Measurements from ENCODE around the gene KLHL29. TPM values are rescaled to one million over a fixed set of nuclear protein-coding genes. Genes with fewer than 3 reads are reported as not detected.

Gene KLHL29
- total and polyA plus RNA-seq, 8 donors, result 0.91 to 6.6 (median 2.6) TPM

DNA sequence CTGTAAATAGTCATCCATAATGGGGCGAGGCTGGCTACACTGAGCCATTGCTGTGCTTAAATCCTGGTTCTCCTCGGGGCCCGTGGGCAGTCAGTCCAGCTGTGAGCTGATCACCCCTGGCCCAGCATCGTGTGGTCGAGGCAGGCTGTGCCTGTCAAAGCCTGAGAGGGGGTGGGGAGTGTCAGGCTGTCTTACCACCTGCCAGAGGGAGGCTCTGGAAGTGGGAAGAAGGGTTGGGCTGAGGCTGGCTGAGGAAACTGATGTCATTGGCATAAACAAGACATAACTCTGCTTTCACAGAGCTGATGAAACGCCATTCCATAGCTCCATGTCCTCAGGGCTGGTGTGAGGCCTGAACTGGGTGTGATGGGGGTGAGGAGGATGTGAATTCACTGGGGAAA is 49.7 kb downstream of the KLHL29 start:
- Histone ChIP-seq H3K36me3 (no peaks in the 10 kb centered on the region), H3K27ac (no peak overlapping the region), H3K9me3 (no peaks in the 10 kb centered on the region), H3K27me3 (no peaks in the 10 kb centered on the region), H3K4me3 (no peak overlapping the region), H3K4me1 (no peaks in the 10 kb centered on the region)
- intact Hi-C loops (cut with DNase I), result no loop called here
- WGBS, 2 donors, result 56 to 59% methylated on average over 6 of the region's 6 CpGs
- FAIRE-seq, result no peak
- ATAC-seq, result no peak
- TF ChIP-seq, protein P1, sequence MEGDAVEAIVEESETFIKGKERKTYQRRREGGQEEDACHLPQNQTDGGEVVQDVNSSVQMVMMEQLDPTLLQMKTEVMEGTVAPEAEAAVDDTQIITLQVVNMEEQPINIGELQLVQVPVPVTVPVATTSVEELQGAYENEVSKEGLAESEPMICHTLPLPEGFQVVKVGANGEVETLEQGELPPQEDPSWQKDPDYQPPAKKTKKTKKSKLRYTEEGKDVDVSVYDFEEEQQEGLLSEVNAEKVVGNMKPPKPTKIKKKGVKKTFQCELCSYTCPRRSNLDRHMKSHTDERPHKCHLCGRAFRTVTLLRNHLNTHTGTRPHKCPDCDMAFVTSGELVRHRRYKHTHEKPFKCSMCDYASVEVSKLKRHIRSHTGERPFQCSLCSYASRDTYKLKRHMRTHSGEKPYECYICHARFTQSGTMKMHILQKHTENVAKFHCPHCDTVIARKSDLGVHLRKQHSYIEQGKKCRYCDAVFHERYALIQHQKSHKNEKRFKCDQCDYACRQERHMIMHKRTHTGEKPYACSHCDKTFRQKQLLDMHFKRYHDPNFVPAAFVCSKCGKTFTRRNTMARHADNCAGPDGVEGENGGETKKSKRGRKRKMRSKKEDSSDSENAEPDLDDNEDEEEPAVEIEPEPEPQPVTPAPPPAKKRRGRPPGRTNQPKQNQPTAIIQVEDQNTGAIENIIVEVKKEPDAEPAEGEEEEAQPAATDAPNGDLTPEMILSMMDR (IDR thresholded peaks at IDR 0.05), result no peak
- no peak for DNase-seq

DNA sequence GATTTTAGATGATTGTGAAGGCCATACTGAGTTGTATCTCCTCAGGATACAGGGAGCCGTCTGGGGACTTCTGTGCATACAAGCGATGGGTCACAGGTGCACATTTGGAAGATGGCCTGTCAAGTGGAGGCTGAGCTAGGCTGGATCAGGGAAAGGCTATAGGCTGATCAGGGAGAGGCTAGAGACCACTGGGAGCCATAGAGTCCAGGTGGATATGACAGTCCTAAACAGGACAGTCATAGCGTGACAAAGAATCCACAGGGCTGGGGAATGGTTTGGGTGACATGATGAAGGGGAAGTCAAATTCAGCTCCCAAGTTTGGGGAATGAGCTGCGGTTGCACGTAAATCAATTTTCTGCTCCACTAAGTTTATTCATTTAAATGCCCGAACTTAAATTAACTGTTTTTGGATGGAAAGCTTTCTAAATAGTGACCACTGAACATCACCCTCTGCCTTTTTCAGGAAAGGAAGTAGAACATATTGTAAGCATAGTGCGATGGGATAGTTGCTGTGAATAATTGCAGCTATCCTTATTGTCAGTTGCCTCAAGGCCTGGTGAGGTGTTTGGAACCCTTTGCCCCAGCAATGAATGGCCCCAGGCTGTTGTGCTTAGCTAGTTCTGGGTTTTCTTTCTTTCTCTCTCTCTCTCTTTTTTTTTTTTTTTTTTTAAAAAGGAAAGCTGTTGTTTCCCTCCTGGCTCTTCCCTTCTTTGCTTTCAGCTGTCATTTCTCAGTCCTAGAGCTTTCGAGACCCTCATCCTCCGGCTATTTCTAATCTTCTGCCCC is 50.5 kb downstream of the KLHL29 start:
- FAIRE-seq, result no peak

DNA sequence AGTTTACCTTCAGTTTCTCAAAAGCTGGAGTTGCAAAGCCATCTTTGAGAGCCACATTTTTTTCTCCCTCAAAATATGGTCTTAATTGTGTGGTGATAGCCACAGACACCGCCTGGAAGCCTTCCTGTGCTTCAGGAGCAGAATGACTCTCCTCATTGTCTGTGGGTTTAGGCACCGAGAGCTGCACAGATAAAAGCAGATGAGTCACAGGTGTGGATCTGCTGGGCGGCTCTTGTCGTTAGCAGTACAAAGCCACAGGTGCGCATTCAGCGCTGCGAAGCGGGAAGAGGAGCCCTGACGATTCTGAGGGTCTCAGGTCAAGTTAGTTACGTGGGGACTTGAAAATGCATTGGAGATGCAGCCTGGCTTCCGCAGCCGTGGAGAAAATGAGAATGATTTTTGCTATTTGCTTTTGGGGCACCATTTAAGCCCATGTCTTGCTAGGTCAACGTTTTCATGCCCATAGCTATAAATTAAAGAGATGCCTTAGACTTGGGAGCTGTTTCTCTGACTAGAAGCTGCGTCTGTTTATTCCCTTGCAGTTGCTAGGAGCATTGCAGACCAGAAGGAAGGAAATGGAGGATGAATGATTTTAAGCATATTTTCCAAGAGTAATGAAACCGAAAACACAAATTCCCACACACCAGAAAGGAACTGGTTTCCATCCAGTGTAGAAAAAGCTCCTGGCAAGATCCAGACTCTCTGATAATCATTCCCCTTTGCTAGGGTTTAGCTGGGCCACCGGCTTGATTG is 51.5 kb downstream of the KLHL29 start:
- H3K36me3 ChIP-seq, result no peaks in the 10 kb centered on the region
- FAIRE-seq, result no peak
- ATAC-seq, result peak in 1 of 4 donors; percentile 28
- H3K9me3 ChIP-seq, result no peaks in the 10 kb centered on the region
- no peaks in the 10 kb centered on the region for H3K27me3 ChIP-seq
- H3K4me3 ChIP-seq, result no peak overlapping the region
- intact Hi-C loops (cut with DNase I), result no loop called here
- no peaks in the 10 kb centered on the region for H3K4me1 ChIP-seq
- H3K27ac ChIP-seq, result no peak overlapping the region
- TF ChIP-seq, protein P1 (IDR thresholded peaks at IDR 0.05), result no peak
- WGBS, 2 donors, result 42 to 54% methylated on average over 16 of the region's 16 CpGs
- DNase-seq, result no peak

More for the DNA sequence above, 50.5 kb downstream of the KLHL29 start:
- 74 to 80% methylated on average over 9 of the region's 9 CpGs for WGBS, 2 donors
- Histone ChIP-seq H3K9me3 (no peaks in the 10 kb centered on the region), H3K27me3 (no peaks in the 10 kb centered on the region), H3K27ac (no peak overlapping the region), H3K4me1 (no peaks in the 10 kb centered on the region), H3K36me3 (no peaks in the 10 kb centered on the region), H3K4me3 (no peak overlapping the region)
- ATAC-seq (no peak), DNase-seq (no peak)
- TF ChIP-seq, protein P1 (IDR thresholded peaks at IDR 0.05), result no peak
- intact Hi-C loops (cut with DNase I), result no loop called here

DNA sequence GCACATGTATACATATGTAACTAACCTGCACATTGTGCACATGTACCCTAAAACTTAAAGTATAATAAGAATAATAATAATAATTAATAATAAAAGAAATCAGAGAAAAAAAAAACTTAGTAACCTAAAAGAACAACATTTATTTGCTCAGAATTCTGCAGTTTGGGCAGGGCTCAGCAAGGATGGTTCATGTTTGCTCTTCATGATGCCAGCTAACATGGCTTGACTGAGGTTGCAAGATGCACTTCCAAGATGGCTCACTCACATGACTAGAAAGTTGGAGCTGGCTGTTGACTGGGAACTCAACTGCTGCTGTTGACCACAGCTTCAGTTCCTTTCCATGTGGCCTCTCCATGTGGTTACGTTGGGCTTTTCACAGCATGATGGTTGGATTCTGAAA is 56.4 kb downstream of the KLHL29 start:
- DNase-seq (no peak), FAIRE-seq (no peak), ATAC-seq (no peak)
- Histone ChIP-seq H3K27me3 (no peaks in the 10 kb centered on the region), H3K27ac (no peak overlapping the region), H3K4me1 (no peaks in the 10 kb centered on the region), H3K4me3 (no peak overlapping the region), H3K9me3 (no peaks in the 10 kb centered on the region), H3K36me3 (no peaks in the 10 kb centered on the region)
- intact Hi-C loops (cut with DNase I), result no loop called here
- TF ChIP-seq, protein P1 (IDR thresholded peaks at IDR 0.05), result no peak
- 81 to 89% methylated on average over 1 of the region's 1 CpG for WGBS, 2 donors

DNA sequence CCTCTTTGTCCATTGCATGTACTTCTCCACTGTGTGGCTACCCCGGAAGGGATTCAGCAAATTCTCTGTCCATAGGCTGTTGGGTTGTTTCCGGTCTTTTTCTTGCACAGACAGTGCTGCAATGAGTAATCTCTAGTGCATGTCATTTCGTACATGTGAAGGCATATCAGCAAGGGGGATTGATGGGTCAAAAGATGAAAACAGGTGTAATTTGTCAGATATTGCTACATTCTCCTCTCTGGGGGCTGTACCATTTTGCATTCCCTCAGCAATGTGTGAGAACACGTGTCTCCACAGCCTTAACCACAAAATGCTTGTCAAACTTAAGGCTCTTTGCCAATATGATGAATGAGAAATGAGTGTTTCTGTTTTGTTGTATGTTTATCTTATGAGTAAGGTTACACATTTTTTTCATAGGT is 60.5 kb downstream of the KLHL29 start:
- Histone ChIP-seq H3K27me3 (no peaks in the 10 kb centered on the region), H3K4me1 (no peaks in the 10 kb centered on the region), H3K4me3 (no peak overlapping the region), H3K27ac (no peak overlapping the region), H3K36me3 (no peaks in the 10 kb centered on the region), H3K9me3 (no peaks in the 10 kb centered on the region)
- FAIRE-seq, result no peak
- ATAC-seq, result no peak
- intact Hi-C loops (cut with DNase I), result no loop called here
- TF ChIP-seq, protein P1 (IDR thresholded peaks at IDR 0.05), result no peak
- no peak for DNase-seq
- WGBS, 2 donors, result 65 to 71% methylated on average over 4 of the region's 4 CpGs

Measured in pancreas (tissue), 10 donors.